HL-60 (cell line): ENCODE data around the gene TUBGCP2.

Source experiments
- DNase-seq, 2 experiments: peaks; one replicate each; pipeline ENCODE4 v3.0.0-alpha.2; 2010 to 2020; ENCODE audit warnings: low read depth in 1 of 2, low spot score in 1 of 2
- H3K27ac ChIP-seq: fragments of 250-450 bp; sonication (Bioruptor Pico); replicated peaks from 2 replicates; pipeline ENCODE4 v1.5.1; 2020; ENCODE audit warnings: mild to moderate bottlenecking, moderate library complexity
- H3K27me3 ChIP-seq: fragments of 250-450 bp; sonication (Bioruptor Pico); 2 replicates; pipeline ENCODE4 v1.5.1; 2021; ENCODE audit warnings: mild to moderate bottlenecking, moderate library complexity; ENCODE audit not compliant: insufficient read depth, poor library complexity, severe bottlenecking
- H3K4me3 ChIP-seq: replicated peaks from 2 replicates; pipeline ENCODE4 v1.5.1; 2011; ENCODE audit warnings: mild to moderate bottlenecking, control low read depth, low read length; ENCODE audit not compliant: insufficient read depth
- CTCF ChIP-seq: IDR thresholded peaks from one replicate; pipeline ENCODE4 v1.5.1; 2011; ENCODE audit warnings: low read length, control low read depth, inconsistent platforms; ENCODE audit not compliant: insufficient read depth
- GABPA ChIP-seq: IDR thresholded peaks from 2 replicates; pipeline ENCODE4 v1.6.1; 2012; ENCODE audit warnings: low read depth
- POLR2AphosphoS5 ChIP-seq: IDR thresholded peaks from 2 replicates; pipeline ENCODE4 v1.6.1; 2012; ENCODE audit warnings: low read depth
- REST ChIP-seq: IDR thresholded peaks from 2 replicates; pipeline ENCODE4 v1.6.1; 2012; ENCODE audit warnings: low read depth; ENCODE audit not compliant: insufficient replicate concordance
- SPI1 ChIP-seq: IDR thresholded peaks from 2 replicates; pipeline ENCODE4 v1.6.1; 2012; ENCODE audit warnings: low read depth, mild to moderate bottlenecking, borderline replicate concordance
- long read RNA-seq: library from polyadenylated mRNA; unstranded; transcript quantifications from one replicate; pipeline ENCODE4 v2.0.0, GENCODE V29; 2020

TUBGCP2 gene
- long read RNA-seq, full-length matches to known transcripts: 458 of 555 reads
- long read RNA-seq, partial matches to known transcripts: 36 of 555 reads
- long read RNA-seq, other reads (novel, unspliced or antisense): 61 of 555 reads

GRCh38 chr10:133308421-133309099 lies at the start of gene TUBGCP2, which contains the start of gene ZNF511:
TUBGCP2 (minus strand) TSS chr10:133308872; CDS start chr10:133302941, 5,931 bp downstream.
ZNF511 (plus strand) TSS chr10:133308914; CDS start chr10:133308944, 30 bp downstream.
- no peaks in the 10 kb centered on the region for H3K27me3 ChIP-seq
- H3K4me3 ChIP-seq: peak within 1 kb of the TSS; percentile 82
- no peak for TF ChIP-seq REST
- no peak for TF ChIP-seq SPI1
- peak; percentile 81 for TF ChIP-seq POLR2AphosphoS5
- no peak for TF ChIP-seq CTCF
- peak; percentile 82 for TF ChIP-seq GABPA
- peak; percentile 86 for DNase-seq
- H3K27ac ChIP-seq: peak within 1 kb of the TSS; percentile 93

- TF ChIP-seq REST (no peak), POLR2AphosphoS5 (peak; percentile 63), GABPA (peak; percentile 67; the same call in 1 of the 2 replicates)
- DNase-seq: peak; percentile 73 to 85
- peak within 1 kb of the TSS; percentile 73 for H3K27ac ChIP-seq
- peak within 1 kb of the TSS; percentile 53 for H3K4me3 ChIP-seq
- H3K27me3 ChIP-seq: no peaks in the 10 kb centered on the region
Measured at GRCh38 chr10:133357285-133358161, 48.9 kb upstream of the TUBGCP2 start, which contains the start of gene FUOM. FUOM (minus strand) TSS chr10:133358019; CDS start chr10:133358007, 12 bp downstream.

GRCh38 chr10:133356549-133357284 lies 48.0 kb upstream of the TUBGCP2 start:
- Histone ChIP-seq H3K27ac (peak overlapping the region; percentile 73), H3K4me3 (peak overlapping the region; percentile 53), H3K27me3 (peaks cover 3% of the 10 kb centered on the region)
- no peak for TF ChIP-seq CTCF
- no peak for TF ChIP-seq REST
- no peak for DNase-seq
